ENCODE measurements around the gene M6PR.

M6PR gene

GRCh38 chr12:8960176-8960575 lies 10.7 kb upstream of the M6PR start:
- no peak overlapping the region for H3K27ac ChIP-seq
- TF ChIP-seq CTCF (IDR thresholded peaks at IDR 0.05), result no peak
- TF ChIP-seq ZFX (IDR thresholded peaks at IDR 0.05; ENCODE audit: borderline replicate concordance), result no peak

- TF ChIP-seq ZFX (IDR thresholded peaks at IDR 0.05; ENCODE audit: borderline replicate concordance) (no peak), CTCF (IDR thresholded peaks at IDR 0.05) (no peak)
- H3K27ac ChIP-seq, result no peak overlapping the region
Measured at GRCh38 chr12:8958066-8958465, 8.6 kb upstream of the M6PR start.

- no peak overlapping the region for H3K27ac ChIP-seq
- TF ChIP-seq ZFX (IDR thresholded peaks at IDR 0.05; ENCODE audit: borderline replicate concordance) (no peak), CTCF (IDR thresholded peaks at IDR 0.05) (no peak)
Measured at GRCh38 chr12:8957561-8957960, 8.1 kb upstream of the M6PR start.

GRCh38 chr12:8956772-8957171 lies 7.3 kb upstream of the M6PR start:
- no peak for TF ChIP-seq ZFX (IDR thresholded peaks at IDR 0.05; ENCODE audit: borderline replicate concordance)
- TF ChIP-seq CTCF (IDR thresholded peaks at IDR 0.05), result no peak
- no peak overlapping the region for H3K27ac ChIP-seq

- TF ChIP-seq CTCF (IDR thresholded peaks at IDR 0.05) (no peak), ZFX (IDR thresholded peaks at IDR 0.05; ENCODE audit: borderline replicate concordance) (no peak)
- no peak overlapping the region for H3K27ac ChIP-seq
Measured at GRCh38 chr12:8956073-8956472, 6.6 kb upstream of the M6PR start.

- no peak for TF ChIP-seq ZFX (IDR thresholded peaks at IDR 0.05; ENCODE audit: borderline replicate concordance)
- TF ChIP-seq CTCF (IDR thresholded peaks at IDR 0.05), result no peak
- no peak overlapping the region for H3K27ac ChIP-seq
Measured at GRCh38 chr12:8953773-8954402, 4.4 kb upstream of the M6PR start.

GRCh38 chr12:8951744-8952143 lies 2.3 kb upstream of the M6PR start:
- no peak overlapping the region for H3K27ac ChIP-seq
- TF ChIP-seq CTCF (IDR thresholded peaks at IDR 0.05) (no peak), ZFX (IDR thresholded peaks at IDR 0.05; ENCODE audit: borderline replicate concordance) (no peak)

All from 22Rv1 (cell line).